DMS79 (cell line): ENCODE data around the gene PTPRG.

ENCODE experiments used
- DNase-seq: peaks from one replicate; lab custom pipeline; 2025; lab: John Stamatoyannopoulos, UW

The PTPRG gene

DNA sequence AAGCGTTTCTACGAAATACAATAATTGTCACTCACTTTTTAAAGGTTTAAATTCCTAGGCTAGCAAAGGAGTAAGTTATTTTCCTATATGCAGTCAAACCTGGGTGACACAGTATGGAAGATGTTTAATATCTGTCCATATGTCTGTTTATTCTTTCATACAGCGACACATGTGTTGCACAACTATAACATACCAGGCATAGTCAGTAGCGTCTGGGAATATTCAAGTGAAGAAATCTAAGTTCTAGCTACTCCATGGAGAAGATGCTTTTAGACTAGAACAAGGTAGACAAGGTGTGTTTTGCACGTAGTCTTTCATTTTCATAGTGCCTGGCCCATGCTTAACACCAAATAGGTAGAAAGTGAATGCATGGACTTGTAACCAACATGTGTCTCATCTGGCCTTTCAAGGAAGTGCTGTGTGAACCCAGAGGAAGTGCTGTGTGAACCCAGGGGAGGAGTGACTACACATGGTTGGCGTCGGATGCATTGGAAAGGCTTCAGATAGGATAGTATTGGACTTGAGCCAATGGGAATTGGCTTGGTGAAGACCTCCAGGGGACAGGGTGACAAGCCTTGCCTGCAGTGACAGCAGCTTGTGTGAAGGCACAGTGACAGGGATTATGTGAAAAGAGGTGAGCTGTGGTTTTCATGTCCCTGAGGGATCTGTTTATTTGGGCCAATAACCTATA is 267.0 kb downstream of the PTPRG start:
- no peak for DNase-seq

DNA sequence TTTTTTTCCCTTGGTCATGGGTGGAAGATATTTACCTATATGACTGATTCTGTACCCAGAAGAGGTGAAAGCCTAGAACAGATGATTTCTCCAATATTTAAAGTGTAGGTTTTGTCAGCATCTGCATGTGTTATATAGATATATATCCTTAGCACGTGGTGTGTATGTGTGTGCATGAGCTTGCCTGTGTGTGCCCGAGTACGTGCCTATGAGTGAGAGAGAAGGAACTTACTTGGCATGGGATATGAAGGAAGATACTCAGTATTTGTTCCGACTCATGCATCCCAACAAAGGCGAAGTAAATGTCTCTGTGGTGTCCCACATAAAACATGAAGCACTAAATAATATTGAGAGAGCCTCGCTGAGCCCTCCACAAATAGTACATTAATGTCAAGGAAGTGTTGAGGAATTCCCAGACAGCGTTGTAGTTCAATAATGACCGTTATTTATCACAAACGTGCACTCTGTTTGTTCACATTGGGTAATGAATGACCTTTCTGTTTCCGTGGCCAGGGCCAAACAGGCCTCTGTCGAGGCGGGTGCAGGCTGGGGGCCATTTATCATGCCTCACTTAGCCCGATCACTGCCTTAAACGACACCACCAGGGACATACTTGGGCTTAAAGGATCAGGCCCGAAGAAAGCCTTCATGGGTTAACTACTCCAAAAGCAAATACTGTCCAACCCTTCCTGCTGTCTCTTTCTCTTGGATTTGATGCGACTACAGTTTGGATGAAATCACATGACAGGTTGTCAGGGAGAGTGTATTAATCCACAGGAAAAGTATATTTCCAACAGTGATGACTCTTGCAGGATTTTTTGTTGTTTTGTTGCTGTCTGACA is 267.7 kb downstream of the PTPRG start:
- no peak for DNase-seq

GRCh38 chr3:61829722-61830350 is 268.5 kb downstream of the PTPRG start:
- DNase-seq, result no peak

- DNase-seq, result no peak
Observed at GRCh38 chr3:61831973-61832372, 270.6 kb downstream of the PTPRG start.

- DNase-seq, result no peak
Observed at GRCh38 chr3:61832375-61833229, 271.2 kb downstream of the PTPRG start.

DNA sequence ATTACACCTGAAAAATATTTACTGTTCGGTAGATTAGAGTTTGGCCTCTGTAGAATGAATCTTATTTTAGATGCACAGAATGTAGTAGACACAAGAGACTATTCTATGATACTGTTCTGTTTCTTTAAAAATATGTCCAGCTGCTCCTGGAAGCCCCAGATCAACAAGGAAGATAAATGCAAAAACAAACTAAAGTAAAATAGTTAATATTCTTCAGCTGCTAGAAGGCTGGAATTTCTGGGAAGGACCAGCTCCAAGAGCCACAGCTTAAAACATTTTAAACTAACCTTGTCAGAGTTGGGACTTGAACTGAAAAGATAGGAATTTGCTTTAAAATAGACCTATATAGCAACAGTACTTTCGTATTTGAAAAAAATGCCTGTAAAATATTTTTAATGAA is 277.9 kb downstream of the PTPRG start:
- no peak for DNase-seq

DNA sequence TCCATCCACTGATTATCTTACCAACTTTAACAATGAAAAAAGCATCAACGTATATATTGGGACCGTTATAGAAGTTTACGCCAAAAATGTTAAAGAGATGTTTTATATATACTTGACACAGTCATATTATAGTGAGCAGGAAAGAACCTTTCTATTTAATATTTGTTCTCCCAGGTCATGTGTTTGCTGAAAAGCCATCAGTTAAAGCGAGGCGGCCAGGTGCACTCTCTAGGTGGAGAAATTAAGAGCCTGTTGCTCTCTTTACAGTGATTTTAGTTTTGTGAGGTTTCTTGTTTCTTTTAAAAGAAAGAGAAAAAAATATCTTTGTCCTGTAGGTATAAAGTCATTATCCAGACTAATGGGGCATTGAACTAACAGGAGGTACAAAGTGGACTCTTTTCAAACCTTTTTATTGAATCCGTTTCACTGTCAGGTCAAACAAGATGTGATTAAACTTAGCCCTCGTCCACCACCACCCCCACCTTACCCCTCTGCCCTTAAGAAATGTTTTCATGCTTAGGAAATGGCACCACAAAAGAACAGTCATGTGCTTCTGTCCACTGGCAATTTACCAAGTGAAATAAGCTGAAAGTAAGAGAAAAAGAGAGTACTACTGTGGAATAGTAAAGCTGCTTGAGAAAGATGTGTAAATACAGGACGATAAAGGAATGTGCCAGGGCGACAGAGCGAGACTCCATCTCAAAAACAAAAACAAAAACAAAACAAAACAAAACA is 279.9 kb downstream of the PTPRG start:
- no peak for DNase-seq

DNA sequence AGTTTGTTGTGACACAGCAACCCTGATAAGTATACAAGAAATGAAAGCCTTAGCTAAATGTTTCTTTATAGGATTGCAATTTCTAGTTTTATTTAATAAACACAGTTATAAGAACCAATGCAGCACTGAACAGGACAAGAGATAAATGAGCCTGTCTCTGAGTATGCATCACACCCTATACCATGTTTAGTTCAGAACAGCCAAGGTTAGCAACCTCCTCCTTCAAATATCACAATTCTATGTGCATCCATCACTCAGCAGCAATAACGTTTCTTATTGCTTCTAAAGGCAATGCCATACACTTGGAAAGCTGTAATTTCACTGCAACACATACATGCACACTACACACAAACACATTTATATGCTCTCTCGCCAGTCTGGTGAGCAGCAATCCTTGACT is 280.6 kb downstream of the PTPRG start:
- no peak for DNase-seq

DNA sequence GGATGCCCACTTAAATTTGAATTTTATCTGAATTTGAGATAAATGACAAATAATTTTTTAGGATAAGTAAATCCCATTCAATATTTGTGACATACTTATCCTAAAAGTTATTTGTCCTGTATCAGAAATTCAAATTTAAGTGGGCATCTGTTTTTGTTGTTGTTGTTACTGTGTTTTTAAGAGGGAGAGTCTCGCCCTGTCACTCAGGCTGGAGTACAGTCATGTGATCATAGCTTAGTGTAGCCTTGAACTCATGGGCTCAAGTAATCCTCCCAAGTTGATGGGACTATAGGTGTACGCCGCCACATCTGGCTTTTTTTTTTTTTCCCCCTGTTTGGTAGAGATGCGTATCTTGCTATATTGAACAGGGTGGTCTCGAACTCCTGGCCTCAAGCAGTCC is 283.0 kb downstream of the PTPRG start:
- no peak for DNase-seq

DNA sequence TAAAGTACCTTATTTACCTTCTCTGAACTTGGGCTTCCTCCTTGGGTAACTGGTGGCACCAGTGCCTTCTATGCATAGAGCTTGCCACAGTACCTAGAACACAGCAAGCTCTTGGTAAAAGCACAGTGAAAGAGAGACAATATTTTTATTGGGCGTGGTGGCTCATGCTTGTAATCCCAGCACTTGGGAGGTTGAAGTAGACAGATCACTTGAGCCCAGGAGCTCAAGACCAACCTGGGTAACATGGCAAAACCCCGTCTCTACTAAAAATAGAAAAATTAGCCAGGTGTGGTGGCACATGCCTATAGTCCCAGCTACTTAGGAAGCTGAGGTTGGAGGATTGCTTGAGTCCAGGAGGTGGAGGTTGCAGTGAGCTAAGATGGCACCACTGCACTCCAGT is 285.1 kb downstream of the PTPRG start:
- DNase-seq, result no peak

DNA sequence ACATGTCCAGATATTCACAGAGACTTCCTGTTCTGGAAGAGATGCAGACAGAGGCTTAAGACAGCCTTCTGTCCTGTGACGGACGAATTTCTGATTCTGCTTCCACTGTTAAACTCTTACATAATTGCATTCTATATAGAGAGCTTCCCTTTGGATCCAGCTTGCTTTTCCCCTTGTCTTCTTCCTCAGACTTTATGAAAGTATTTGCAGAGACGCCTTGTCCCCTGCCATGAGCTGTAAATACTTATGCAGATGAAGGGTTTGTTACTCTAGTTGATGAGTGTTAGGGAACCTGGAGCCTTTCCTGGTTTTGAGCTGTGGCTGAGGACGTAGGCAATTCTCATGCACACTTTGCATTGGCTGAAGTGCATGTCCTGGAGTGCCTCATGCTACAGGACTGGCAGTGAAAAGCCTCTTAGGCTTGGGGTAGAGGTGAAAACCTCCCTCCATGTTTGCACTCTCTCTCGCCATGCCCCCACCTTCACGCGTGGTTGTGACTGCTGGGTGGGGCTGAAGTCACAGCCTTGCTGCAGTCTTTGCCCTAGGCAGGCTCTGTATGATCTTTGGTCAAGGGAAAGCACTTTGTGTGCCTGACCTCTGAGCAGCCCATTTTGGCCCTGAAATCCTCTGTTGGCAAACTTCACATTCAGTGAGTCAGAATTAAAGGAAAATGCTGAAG is 286.6 kb downstream of the PTPRG start:
- DNase-seq, result no peak

- no peak for DNase-seq
Observed at GRCh38 chr3:61848885-61849284, 287.5 kb downstream of the PTPRG start.

GRCh38 chr3:61853912-61854311 is 292.5 kb downstream of the PTPRG start:
- no peak for DNase-seq

GRCh38 chr3:61855211-61855610 is 293.8 kb downstream of the PTPRG start:
- no peak for DNase-seq

DNA sequence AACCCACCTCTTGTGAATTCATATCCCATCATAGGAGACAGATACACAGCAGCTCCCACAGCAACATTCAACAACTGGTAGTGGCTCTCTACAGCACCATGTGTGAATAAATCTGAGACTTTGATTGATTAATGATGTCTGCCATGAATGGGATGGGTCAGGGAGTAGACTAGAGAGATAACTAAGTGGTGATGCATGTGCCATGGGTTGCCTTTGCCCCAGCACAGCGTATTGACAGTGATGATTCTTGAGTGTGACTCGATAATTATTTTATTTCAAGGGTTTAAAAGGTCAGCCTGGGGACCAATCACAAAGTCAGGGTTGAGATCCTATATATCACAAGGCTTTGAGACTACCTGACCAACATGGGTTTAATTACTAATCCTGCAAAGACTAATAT is 295.9 kb downstream of the PTPRG start:
- DNase-seq, result no peak

GRCh38 chr3:61858054-61858453 is 296.7 kb downstream of the PTPRG start:
- no peak for DNase-seq

GRCh38 chr3:61861410-61861809 is 300.0 kb downstream of the PTPRG start:
- DNase-seq, result no peak

DNA sequence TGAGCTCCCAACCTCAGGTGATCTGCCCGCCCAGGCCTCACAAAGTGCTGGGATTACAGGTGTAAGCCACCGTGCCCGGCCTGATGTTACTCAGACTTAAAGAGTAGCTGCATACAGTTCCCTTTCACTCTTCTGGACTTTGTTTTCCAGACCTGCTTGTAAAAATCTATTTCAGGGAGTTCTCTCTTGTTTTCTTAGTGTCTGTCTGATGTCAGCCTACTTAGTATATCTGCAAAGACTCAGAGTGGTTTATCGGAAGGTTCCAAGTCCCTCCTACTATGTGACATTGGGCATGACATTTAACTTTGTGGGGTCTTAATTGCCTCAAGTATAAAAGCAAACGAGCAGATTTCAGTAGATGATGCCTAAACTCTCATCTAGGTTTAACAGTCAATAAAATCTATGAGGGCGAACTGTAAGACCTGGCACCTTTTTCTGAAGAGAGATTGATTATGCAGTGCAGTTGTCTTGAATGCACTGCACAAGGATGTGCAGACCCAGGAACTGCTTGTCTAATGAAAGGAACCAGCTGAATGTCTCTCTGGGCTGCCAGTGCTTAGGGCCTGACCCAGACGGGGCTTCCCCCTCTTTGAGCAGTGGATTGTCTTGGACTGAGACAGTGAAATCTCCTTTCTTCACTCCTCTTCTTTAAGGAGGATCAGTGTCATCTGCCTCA is 301.4 kb downstream of the PTPRG start:
- DNase-seq, result no peak

DNA sequence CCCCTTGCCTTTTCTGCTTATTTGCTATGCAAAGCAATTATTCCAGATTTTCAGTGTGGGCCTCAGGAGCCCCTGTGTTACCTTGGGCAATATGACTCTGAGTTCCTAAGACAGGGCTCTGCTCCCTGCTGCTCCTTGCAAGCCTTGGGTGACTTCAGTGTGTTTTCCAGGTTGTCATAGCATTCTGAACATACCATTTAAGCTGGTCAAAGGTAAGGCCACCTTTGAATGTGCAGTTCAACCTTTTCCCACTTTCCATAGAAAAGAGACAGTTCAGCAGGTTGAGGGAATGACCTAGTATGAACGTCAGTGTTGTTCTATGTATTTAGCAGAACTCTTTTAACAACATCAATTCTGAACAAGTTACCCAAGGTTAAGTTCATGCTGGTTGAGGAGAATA is 302.2 kb downstream of the PTPRG start:
- no peak for DNase-seq

- no peak for DNase-seq
Observed at GRCh38 chr3:61864886-61865285, 303.5 kb downstream of the PTPRG start.
